HCT116 (cell line): ENCODE results near the gene JPT1. TPM values are rescaled to one million over a fixed set of nuclear protein-coding genes. Genes with fewer than 3 reads are reported as not detected.

Experiments used
- ATAC-seq: fragments of 200-7000 bp; cut with Tn5 transposase; 2 replicates; pipeline ENCODE4 v1.9.1; 2020; ENCODE audit warnings: mild to moderate bottlenecking, moderate library complexity
- BruUV-seq: library from RNA; stranded (reverse); fragments of 400-500 nt; replicated peaks from 2 replicates; lab custom pipeline; 2021; lab: Mats Ljungman, UMichigan
- CTCF ChIA-PET: fragments of 300-600 bp; sonication (Branson Sonifier 250); formaldehyde crosslinking; loops from one replicate; lab custom pipeline; 2021; ENCODE audit warnings: antibody characterized with exemption; lab: Charles Lee
- POLR2A ChIA-PET: fragments of 300-600, 350-600 bp; sonication (Branson Sonifier 250); formaldehyde crosslinking; loops from one replicate; lab custom pipeline; 2021; ENCODE audit warnings: antibody characterized with exemption; lab: Charles Lee
- RAD21 ChIA-PET, 2 experiments: fragments of 300-600 bp; sonication (Branson Sonifier 250); formaldehyde crosslinking; loops; one replicate each; lab custom pipeline; 2023; ENCODE audit warnings: low total read pairs in 2 of 2; ENCODE audit not compliant: uncharacterized antibody in 2 of 2, unreplicated experiment in 2 of 2, low non-redundant PET in 1 of 2; lab: Charles Lee
- DNase-seq: peaks from one replicate; pipeline ENCODE4 v3.0.0-alpha.2; 2010; ENCODE audit warnings: low read depth, low spot score
- H2AFZ ChIP-seq: fragments of 200-600 bp; shearing (Covaris generic), sonication (generic); 2 replicates; pipeline ENCODE4 v1.6.1; 2017; ENCODE audit warnings: low read depth, mixed run types, mixed read lengths, antibody characterized with exemption, low read length; ENCODE audit not compliant: poor library complexity, severe bottlenecking
- H3K27ac ChIP-seq: 2 replicates; pipeline ENCODE4 v1.5.1; 2012; ENCODE audit warnings: low read depth, low read length
- H3K27me3 ChIP-seq: fragments of 200-600 bp; sonication (generic); 2 replicates; pipeline ENCODE4 v1.6.1; 2016; ENCODE audit warnings: mixed run types, low read length, mixed read lengths; ENCODE audit not compliant: insufficient read depth
- H3K36me3 ChIP-seq, 2 experiments: fragments of 200-500 bp in 1 of 2; fragments of 200-600 bp in 1 of 2; sonication (Bioruptor generic) in 1 of 2; sonication (generic) in 1 of 2; 2 replicates each; pipeline versions ENCODE4 v1.5.1 to v1.6.1; 2014 to 2016; ENCODE audit warnings: low read length in 2 of 2, inconsistent platforms in 1 of 2, mixed read lengths in 1 of 2, mixed run types in 1 of 2; ENCODE audit not compliant: insufficient read depth in 2 of 2, control insufficient read depth in 1 of 2
- H3K4me1 ChIP-seq, 2 experiments: fragments of 200-600 bp in 1 of 2; sonication (generic) in 1 of 2; 2 replicates each; pipeline versions ENCODE4 v1.5.1 to v1.6.1; 2012 to 2017; ENCODE audit warnings: low read length in 2 of 2, inconsistent platforms in 1 of 2, mild to moderate bottlenecking in 1 of 2, mixed read lengths in 1 of 2, mixed run types in 1 of 2, moderate library complexity in 1 of 2; ENCODE audit not compliant: insufficient read depth in 2 of 2, control insufficient read depth in 1 of 2
- H3K4me2 ChIP-seq: fragments of 200-600 bp; sonication (generic); 2 replicates; pipeline ENCODE4 v1.6.1; 2017; ENCODE audit warnings: mixed run types, low read length, mixed read lengths
- H3K4me3 ChIP-seq, 2 experiments: fragments of 200-600 bp in 1 of 2; sonication (generic) in 1 of 2; replicated peaks in 1 of 2; 2 replicates each; pipeline ENCODE4 v1.5.1; 2011 to 2016; ENCODE audit warnings: low read length in 2 of 2, control low read depth in 1 of 2, low read depth in 1 of 2, mild to moderate bottlenecking in 1 of 2, mixed read lengths in 1 of 2, mixed run types in 1 of 2
- H3K79me2 ChIP-seq: fragments of 200-600 bp; sonication (generic); 2 replicates; pipeline ENCODE4 v1.6.1; 2017; ENCODE audit warnings: mild to moderate bottlenecking, mixed run types, low read length, moderate library complexity, mixed read lengths; ENCODE audit not compliant: insufficient read depth
- H3K9ac ChIP-seq: fragments of 200-600 bp; sonication (generic); 2 replicates; pipeline ENCODE4 v1.6.1; 2016; ENCODE audit warnings: low read length, mixed read lengths
- H3K9me2 ChIP-seq: fragments of 200-600 bp; sonication (generic), shearing (Covaris generic); 2 replicates; pipeline ENCODE4 v1.6.1; 2017; ENCODE audit warnings: mixed run types, mild to moderate bottlenecking, moderate library complexity; ENCODE audit not compliant: insufficient read depth
- H3K9me3 ChIP-seq, 2 experiments: fragments of 200-500 bp in 1 of 2; fragments of 200-600 bp in 1 of 2; sonication (Bioruptor generic) in 1 of 2; sonication (generic) in 1 of 2; 2 replicates each; pipeline ENCODE4 v1.6.1; 2014 to 2017; ENCODE audit warnings: low read length in 2 of 2, mixed read lengths in 2 of 2, inconsistent platforms in 1 of 2, low read depth in 1 of 2, mild to moderate bottlenecking in 1 of 2, mixed run types in 1 of 2, moderate library complexity in 1 of 2; ENCODE audit not compliant: control insufficient read depth in 1 of 2, insufficient read depth in 1 of 2
- H4K20me1 ChIP-seq: fragments of 200-600 bp; sonication (generic), shearing (Covaris generic); 2 replicates; pipeline ENCODE4 v1.6.1; 2017; ENCODE audit warnings: mixed run types, mild to moderate bottlenecking, moderate library complexity; ENCODE audit not compliant: insufficient read depth
- CBX3 ChIP-seq: IDR thresholded peaks from 2 replicates; pipeline ENCODE4 v1.6.1; 2012; ENCODE audit warnings: low read depth
- CEBPB ChIP-seq: IDR thresholded peaks from 2 replicates; pipeline ENCODE4 v1.6.1; 2012; ENCODE audit warnings: low read depth
- EGR1 ChIP-seq: IDR thresholded peaks from 2 replicates; pipeline ENCODE4 v1.6.1; 2012; ENCODE audit warnings: low read depth
- ELF1 ChIP-seq: IDR thresholded peaks from 2 replicates; pipeline ENCODE4 v1.6.1; 2012; ENCODE audit warnings: low read depth, borderline replicate concordance
- EZH2 ChIP-seq: fragments of 200-600 bp; sonication (generic); IDR thresholded peaks from 2 replicates; pipeline ENCODE4 v1.6.1; 2017; ENCODE audit warnings: antibody characterized with exemption, mixed run types
- FOSL1 ChIP-seq: IDR thresholded peaks from 2 replicates; pipeline ENCODE4 v1.6.1; 2012; ENCODE audit warnings: low read depth
- JUND ChIP-seq: IDR thresholded peaks from 2 replicates; pipeline ENCODE4 v1.6.1; 2012
- POLR2A ChIP-seq: IDR thresholded peaks from 2 replicates; pipeline ENCODE4 v1.7.0; 2011; ENCODE audit warnings: borderline replicate concordance; ENCODE audit not compliant: insufficient read depth, insufficient read length; ENCODE audit errors: extremely low read depth
- POLR2AphosphoS5 ChIP-seq: IDR thresholded peaks from 2 replicates; pipeline ENCODE4 v1.6.1; 2011; ENCODE audit warnings: mild to moderate bottlenecking, low read depth, low read length, moderate library complexity
- RAD21 ChIP-seq: IDR thresholded peaks from 2 replicates; pipeline ENCODE4 v1.6.1; 2012; ENCODE audit warnings: low read depth, mild to moderate bottlenecking
- SIN3A ChIP-seq: IDR thresholded peaks from 2 replicates; pipeline ENCODE4 v1.6.1; 2012; ENCODE audit warnings: low read depth
- SP1 ChIP-seq: IDR thresholded peaks from 2 replicates; pipeline ENCODE4 v1.6.1; 2012; ENCODE audit warnings: low read depth
- SRF ChIP-seq: IDR thresholded peaks from 2 replicates; pipeline ENCODE4 v1.6.1; 2012; ENCODE audit warnings: low read depth
- YY1 ChIP-seq: IDR thresholded peaks from 2 replicates; pipeline ENCODE4 v1.6.1; 2011; ENCODE audit warnings: low read length, low read depth, moderate library complexity, mild to moderate bottlenecking; ENCODE audit not compliant: insufficient replicate concordance; ENCODE audit errors: extremely low read depth
- ZFX ChIP-seq: fragments of 450-650 bp; IDR thresholded peaks from 2 replicates; pipeline ENCODE4 v1.6.1; 2017
- ZNF274 ChIP-seq: fragments of 200-500 bp; sonication (Bioruptor generic); IDR thresholded peaks from 2 replicates; pipeline ENCODE4 v1.6.1; 2014; ENCODE audit warnings: mild to moderate bottlenecking, low read depth, low read length, inconsistent platforms
- intact Hi-C: fragments of 100-400 bp; cut with micrococcal nuclease; formaldehyde crosslinking; loops from 2 replicates; pipeline ENCODE4 v1.10.0; 2022
- total RNA-seq: library from RNA; stranded (reverse); gene quantifications from one replicate; pipeline ENCODE4 v1.2.1, GENCODE V29; 2021; ENCODE audit not compliant: unreplicated experiment
- TF ChIP-seq, protein P1 (sequence below): IDR thresholded peaks from 2 replicates; pipeline ENCODE4 v1.6.1; 2012; ENCODE audit warnings: low read depth
- TF ChIP-seq, protein P2 (sequence below), 3 experiments: fragments of 200-600 bp in 1 of 3; sonication (generic) in 1 of 3; IDR thresholded peaks in 2 of 3; conservative IDR thresholded peaks in 1 of 3; 2 replicates each; pipeline ENCODE4 v1.5.1; 2012 to 2017; ENCODE audit warnings: low read depth in 2 of 3, low read length in 2 of 3, antibody characterized with exemption in 1 of 3, borderline replicate concordance in 1 of 3, control low read depth in 1 of 3, mild to moderate bottlenecking in 1 of 3, mixed read lengths in 1 of 3, mixed run types in 1 of 3, moderate library complexity in 1 of 3; ENCODE audit not compliant: insufficient read depth in 1 of 3
- TF ChIP-seq, protein P3 (sequence below): IDR thresholded peaks from 2 replicates; pipeline ENCODE4 v1.6.1; 2012

Gene JPT1
- total RNA-seq, 1 experiment from 2014 or later = 575 TPM

DNA sequence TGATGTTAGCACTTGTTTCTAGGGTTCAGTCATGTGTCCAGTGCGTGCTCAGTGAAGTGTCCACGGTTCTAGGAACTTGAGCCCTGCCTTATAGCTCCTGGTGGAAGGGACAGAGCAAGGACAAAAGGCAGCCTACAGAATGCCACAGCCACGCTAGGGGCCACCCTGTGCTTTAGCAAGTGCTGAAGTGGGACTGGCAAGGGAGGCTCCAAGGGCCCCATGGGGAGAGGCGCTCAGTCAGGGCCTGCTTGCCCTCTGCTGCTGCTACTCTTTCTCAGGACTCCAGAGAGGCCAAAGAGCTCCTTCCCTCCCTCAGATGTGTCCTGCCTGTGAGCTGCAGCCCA is 29.5 kb downstream of the JPT1 start:
- CTCF ChIA-PET = interaction anchor here (1.1 to 5.6 kb wide), 5 partner anchors 11 to 477 kb away, joined by 3 to 75 read pairs (median 7); no protein-coding TSS in a partner anchor
- peak overlapping the region; percentile 81 for H3K4me2 ChIP-seq
- TF ChIP-seq ZFX (no peak), FOSL1 (no peak), CBX3 (no peak), SIN3A (no peak), RAD21 (no peak), POLR2A (no peak), POLR2AphosphoS5 (no peak), SRF (no peak), ZNF274 (no peak), YY1 (no peak), CEBPB (no peak), SP1 (no peak), EZH2 (no peak), EGR1 (no peak), JUND (no peak), ELF1 (no peak)
- TF ChIP-seq, protein P1, sequence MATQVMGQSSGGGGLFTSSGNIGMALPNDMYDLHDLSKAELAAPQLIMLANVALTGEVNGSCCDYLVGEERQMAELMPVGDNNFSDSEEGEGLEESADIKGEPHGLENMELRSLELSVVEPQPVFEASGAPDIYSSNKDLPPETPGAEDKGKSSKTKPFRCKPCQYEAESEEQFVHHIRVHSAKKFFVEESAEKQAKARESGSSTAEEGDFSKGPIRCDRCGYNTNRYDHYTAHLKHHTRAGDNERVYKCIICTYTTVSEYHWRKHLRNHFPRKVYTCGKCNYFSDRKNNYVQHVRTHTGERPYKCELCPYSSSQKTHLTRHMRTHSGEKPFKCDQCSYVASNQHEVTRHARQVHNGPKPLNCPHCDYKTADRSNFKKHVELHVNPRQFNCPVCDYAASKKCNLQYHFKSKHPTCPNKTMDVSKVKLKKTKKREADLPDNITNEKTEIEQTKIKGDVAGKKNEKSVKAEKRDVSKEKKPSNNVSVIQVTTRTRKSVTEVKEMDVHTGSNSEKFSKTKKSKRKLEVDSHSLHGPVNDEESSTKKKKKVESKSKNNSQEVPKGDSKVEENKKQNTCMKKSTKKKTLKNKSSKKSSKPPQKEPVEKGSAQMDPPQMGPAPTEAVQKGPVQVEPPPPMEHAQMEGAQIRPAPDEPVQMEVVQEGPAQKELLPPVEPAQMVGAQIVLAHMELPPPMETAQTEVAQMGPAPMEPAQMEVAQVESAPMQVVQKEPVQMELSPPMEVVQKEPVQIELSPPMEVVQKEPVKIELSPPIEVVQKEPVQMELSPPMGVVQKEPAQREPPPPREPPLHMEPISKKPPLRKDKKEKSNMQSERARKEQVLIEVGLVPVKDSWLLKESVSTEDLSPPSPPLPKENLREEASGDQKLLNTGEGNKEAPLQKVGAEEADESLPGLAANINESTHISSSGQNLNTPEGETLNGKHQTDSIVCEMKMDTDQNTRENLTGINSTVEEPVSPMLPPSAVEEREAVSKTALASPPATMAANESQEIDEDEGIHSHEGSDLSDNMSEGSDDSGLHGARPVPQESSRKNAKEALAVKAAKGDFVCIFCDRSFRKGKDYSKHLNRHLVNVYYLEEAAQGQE = no peak
- TF ChIP-seq, protein P2, sequence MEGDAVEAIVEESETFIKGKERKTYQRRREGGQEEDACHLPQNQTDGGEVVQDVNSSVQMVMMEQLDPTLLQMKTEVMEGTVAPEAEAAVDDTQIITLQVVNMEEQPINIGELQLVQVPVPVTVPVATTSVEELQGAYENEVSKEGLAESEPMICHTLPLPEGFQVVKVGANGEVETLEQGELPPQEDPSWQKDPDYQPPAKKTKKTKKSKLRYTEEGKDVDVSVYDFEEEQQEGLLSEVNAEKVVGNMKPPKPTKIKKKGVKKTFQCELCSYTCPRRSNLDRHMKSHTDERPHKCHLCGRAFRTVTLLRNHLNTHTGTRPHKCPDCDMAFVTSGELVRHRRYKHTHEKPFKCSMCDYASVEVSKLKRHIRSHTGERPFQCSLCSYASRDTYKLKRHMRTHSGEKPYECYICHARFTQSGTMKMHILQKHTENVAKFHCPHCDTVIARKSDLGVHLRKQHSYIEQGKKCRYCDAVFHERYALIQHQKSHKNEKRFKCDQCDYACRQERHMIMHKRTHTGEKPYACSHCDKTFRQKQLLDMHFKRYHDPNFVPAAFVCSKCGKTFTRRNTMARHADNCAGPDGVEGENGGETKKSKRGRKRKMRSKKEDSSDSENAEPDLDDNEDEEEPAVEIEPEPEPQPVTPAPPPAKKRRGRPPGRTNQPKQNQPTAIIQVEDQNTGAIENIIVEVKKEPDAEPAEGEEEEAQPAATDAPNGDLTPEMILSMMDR (IDR thresholded peaks at IDR 0.05 in 2 of 3, conservative IDR thresholded peaks at IDR 0.05 in 1 of 3; ENCODE audit: borderline replicate concordance in 1 of 3, insufficient read depth in 1 of 3, low read depth in 2 of 3, low read length in 2 of 3) = no peak
- TF ChIP-seq, protein P3, sequence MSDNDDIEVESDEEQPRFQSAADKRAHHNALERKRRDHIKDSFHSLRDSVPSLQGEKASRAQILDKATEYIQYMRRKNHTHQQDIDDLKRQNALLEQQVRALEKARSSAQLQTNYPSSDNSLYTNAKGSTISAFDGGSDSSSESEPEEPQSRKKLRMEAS = no peak

More for the DNA sequence above, 29.5 kb downstream of the JPT1 start:
- ChIA-PET RAD21 (interaction anchor here (1.0 to 2.1 kb wide), 3 partner anchors 9 to 11 kb away, joined by 3 to 10 read pairs (median 6); no protein-coding TSS in a partner anchor), POLR2A (interaction anchor here (0.6 to 5.0 kb wide), 19 partner anchors 9 to 112 kb away, joined by 3 to 44 read pairs (median 4); partner anchors contain the start of genes JPT1 and MRPL58)
- DNase-seq (no peak), ATAC-seq (peak; percentile 29)
- H3K9me2 ChIP-seq = no peaks in the 10 kb centered on the region
- H3K4me1 ChIP-seq = peaks cover 40 to 71% of the 10 kb centered on the region in 2 experiments
- intact Hi-C loops = loop anchor here (2.0 kb wide), 1 partner anchor 74 kb away; no protein-coding TSS in a partner anchor
- no peaks in the 10 kb centered on the region for H4K20me1 ChIP-seq
- H2AFZ ChIP-seq = no peak overlapping the region
- no peaks in the 10 kb centered on the region for H3K9me3 ChIP-seq
- peaks cover 82% of the 10 kb centered on the region for H3K79me2 ChIP-seq
- H3K9ac ChIP-seq = peak overlapping the region; percentile 78
- BruUV-seq = TSS peak; percentile 93
- no peaks in the 10 kb centered on the region for H3K27me3 ChIP-seq
- H3K27ac ChIP-seq = peak overlapping the region; percentile 93
- peaks cover 0 to 31% of the 10 kb centered on the region in 2 experiments; a peak in 2 of 4 replicates for H3K36me3 ChIP-seq
- peak overlapping the region; percentile 30 to 55 for H3K4me3 ChIP-seq
